H54 (cell line): ENCODE measurements around the gene GPR55.

ENCODE experiments used
- DNase-seq: peaks from one replicate; pipeline ENCODE4 v3.0.0; 2011; ENCODE audit warnings: low spot score, mixed read lengths; ENCODE audit not compliant: insufficient read length
- FAIRE-seq: peaks from 3 replicates; lab custom pipeline; 2011; peaks lifted over from hg19 to GRCh38; lab: Jason Lieb, UNC
- POLR2A ChIP-seq: IDR thresholded peaks from 2 replicates; pipeline ENCODE4 v1.6.1; 2011; ENCODE audit warnings: low read depth, mild to moderate bottlenecking, low read length

GPR55 gene

DNA sequence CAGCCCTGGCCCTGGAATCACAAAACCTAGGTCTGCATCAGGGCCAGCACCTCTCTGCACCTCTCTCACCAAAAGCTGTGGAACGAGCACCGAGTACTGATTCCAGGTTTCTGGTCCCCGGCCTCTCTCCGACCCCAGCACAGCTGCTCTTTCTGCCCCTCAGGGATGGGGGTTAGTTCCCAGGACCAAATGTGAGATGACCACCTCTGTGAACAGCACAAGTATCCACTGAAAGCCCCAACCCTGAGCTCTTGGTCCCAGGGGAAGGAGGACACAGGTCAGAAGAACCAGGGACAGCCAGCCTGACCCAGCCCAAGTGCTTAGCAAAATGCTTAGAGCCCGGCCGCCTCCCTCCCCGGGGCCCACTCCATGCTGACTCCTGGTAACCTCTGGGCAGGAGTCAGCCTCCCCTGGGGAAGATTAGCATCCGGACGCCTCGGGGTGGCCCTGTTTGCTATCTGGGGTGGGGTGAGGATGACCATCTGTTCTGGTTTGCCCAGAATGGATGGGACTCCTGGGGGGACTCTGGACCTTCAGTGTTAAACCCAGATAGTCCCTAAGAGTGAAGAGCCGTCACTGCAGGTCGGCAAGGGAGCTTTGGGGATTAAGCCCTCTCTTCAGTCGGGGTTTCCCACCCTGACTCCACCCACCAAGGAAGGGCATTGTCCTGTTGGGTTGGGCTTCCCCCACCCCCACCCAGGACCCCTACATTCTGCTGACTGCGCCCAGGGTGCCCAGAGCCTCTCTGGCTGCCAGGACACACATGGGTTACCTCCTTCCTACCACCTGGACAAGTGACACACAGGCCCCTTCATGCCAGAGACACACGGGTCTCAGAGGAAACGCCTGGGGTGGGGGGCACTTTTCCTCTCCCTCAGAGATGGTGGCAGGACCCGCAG is 9.4 kb upstream of the GPR55 start:
- DNase-seq (no peak), FAIRE-seq (no peak)
- TF ChIP-seq POLR2A = no peak

DNA sequence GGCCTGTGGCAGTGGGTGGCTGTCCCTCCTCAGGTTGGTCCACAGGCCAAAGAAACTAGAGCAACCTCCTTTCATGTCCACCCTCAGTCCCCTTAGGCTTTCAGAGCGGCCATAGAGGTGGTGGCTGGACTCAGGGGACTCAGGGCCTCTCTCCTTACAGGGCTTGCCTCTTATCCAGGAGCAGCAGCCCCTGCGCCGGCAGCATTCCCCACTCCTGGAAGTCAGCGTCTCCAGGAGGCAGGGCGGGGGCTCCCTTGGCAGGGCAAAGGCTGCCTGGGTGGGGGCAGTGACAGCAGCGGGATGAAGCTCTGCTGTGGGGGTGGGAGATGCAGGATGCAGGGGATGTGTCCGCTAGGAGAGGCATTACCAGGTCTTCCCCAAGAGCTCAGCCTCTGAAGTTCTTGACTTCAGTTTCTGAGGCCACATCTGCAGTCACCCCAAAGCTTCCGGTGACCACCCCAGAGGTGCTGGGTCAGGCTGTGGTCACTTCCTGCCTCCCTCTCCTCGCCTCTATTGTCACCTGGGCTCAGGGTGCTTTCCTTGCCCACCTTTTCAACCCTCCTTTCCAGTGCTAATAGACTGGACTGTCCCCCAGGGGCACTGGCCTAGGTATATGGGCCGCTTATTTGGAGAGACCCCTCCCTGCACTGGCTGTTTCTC is 8.6 kb upstream of the GPR55 start:
- FAIRE-seq (no peak), DNase-seq (no peak)
- no peak for TF ChIP-seq POLR2A

DNA sequence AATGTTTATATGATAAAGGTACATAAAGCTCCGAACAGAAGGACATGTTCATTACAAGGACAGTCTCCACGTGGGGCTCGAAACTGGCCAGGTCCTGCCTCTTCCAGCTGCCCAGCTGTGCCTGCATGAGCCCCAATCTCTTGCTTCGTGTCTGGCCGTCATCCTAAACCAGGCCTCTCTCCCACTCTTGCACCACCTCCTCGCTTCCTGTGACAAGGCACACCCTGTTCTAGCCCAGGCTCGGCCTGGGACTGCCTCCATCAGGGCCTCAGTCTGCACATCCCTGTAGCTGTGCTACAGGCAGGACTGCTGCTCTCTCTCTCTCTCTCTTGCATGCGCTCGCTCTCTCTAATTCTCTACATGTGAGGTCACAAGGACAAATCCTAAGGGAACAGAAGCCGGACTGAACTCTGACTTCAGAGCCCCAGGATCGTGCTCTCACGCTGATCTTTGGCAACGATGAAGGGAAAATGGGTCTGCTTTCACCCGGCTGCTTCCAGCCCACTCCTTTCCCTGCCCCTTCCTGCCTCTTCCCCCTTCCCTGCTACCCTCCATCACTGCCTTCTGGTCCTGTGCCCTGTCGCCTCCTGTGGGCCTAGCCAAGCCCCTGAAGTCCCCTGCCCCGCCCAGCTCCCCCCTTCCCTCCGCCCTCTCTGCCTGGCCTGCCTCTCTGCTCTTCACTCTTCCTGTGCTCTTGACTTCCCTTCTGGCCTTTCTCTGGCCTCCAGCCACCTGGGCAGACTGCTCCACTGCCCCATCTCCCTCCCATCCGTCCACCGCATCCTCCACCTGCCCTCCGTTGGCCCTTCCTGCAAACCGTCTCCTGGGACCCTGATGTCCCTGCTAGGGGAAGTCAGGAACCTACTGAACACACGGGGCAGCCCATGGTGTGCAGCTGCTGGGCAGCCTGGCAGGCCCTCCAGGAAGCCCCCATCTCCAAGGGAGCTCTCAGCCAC is 7.8 kb upstream of the GPR55 start:
- FAIRE-seq (no peak), DNase-seq (no peak)
- TF ChIP-seq POLR2A = no peak

DNA sequence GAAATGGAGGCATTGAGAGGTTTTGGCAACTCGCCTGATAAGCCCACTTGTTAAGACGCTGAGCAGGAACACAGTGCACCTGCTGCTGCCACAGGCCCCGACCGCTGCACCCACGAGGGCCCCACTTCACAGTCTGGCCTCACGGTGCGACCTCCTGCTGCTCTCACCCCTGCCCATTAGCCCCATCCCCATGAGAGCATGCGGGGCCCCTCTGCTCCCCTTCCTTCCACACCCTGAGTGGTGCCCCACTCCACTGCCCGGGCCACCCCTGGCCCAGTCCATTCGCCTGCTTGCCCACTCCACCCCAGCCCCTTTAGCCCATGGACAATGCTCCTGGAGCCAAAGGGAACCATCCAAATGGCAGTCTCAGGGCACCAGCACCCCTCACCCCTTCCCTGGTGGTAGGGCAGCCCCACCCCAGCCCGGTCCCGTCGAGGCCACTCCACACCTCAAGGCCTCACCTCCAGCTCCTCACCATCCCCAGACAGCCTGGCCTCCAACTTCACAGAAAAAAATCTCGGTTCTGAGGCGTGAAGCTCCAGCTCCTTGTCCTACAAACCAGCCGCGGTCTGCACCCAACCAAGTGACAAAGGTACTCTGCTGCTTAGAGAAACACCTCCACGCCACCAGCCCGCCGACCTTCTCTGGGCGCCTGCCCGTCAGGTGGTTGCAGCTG is 6.7 kb upstream of the GPR55 start:
- TF ChIP-seq POLR2A = no peak

DNA sequence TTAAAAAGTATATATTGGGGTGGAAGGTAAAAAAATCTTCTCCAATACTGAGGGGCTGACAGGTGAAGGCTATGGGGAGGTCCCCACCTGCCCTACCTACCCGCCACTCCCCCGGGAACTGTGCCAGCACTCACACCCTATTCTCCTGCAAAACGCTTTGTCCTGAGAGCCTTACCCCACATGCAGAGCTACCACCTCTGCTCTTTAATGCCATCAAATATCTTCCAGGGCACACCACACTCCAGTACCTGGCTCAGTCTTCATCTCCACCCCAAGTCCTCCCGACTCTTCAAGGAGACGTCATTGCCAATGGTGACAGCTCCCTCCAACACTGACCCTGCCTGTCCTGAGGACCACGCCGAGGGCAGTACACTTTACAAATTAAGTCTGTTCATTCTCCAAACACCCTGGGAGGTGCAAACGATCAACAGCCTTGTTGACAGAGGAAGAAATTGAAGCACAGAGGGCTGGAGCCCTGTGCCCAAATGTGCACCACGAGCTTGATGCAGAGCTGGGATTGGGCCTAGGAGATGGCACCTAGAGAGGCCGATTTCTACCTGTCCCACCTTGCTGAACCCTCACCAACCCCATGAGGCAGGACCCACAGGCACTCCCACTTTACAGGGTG is 6.0 kb upstream of the GPR55 start:
- DNase-seq (no peak), FAIRE-seq (no peak)
- no peak for TF ChIP-seq POLR2A

More for the DNA sequence above, 6.7 kb upstream of the GPR55 start:
- FAIRE-seq (no peak), DNase-seq (no peak)

DNA sequence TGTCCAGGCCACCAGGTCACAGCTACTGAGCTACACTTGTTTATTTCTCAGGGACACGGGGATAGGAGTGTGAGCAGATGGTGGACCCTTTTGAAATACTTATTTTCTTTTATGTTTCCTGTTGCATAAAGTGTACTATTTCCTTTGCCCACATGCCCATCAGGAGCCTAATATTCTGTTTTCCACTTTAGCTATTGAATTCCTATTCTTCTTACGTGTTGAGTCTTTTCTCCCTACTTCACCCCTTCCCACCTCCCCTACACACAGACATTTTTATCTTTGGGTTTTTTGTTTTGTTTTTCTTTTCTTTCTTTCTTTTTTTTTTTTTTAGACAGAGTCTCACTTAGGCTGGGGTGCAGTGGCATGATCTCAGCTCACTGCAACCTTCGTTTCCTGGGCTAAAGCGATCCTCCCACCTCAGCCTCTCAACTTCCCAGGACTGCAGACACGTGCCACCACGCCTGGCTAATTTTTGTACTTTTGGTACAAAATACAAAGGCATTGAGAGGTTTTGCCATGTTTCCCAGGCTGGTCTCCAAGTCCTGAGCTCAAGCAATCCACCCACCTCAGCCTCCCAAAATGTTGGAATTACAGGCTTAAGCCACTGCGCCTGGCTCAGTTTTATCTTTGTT is 5.2 kb upstream of the GPR55 start:
- no peak for TF ChIP-seq POLR2A
- no peak for FAIRE-seq
- DNase-seq = no peak

DNA sequence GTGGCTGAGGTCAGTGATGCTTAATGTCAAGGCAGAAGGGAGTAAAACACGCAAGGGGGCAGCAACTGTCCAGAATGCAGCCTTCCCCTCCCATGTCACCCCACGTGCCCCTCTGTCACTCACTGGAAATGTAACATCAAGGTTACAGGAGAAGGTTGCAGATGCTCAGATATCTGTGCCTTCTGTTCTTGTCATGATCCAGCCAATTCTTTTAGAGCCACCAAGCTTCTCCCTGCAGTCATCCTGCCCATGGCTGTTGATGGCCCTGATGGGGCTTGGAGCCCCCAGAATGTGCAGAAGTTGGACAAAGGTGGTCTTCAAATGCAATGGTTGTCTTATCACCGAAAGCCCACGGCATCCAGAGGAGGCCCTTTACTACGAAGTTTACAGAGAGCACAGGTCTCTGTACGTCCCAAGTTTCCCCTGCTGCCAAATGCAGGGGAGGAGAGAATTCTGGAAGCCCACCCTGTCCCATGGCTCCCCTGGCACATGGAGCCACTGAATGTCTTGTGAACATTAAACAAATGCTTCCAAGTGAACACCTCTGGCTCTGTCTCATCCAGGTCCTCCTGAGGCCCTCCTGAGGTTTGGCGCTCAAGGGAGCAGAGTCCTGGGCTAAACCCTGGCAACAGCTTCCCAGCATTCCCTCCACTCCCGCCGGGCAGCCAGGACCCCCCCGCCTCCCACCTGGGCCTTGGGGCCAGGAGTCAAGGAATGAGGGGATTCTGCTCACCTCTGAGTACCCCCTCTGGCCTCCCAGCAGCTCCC is 4.5 kb upstream of the GPR55 start:
- FAIRE-seq (no peak), DNase-seq (no peak)
- TF ChIP-seq POLR2A = no peak

DNA sequence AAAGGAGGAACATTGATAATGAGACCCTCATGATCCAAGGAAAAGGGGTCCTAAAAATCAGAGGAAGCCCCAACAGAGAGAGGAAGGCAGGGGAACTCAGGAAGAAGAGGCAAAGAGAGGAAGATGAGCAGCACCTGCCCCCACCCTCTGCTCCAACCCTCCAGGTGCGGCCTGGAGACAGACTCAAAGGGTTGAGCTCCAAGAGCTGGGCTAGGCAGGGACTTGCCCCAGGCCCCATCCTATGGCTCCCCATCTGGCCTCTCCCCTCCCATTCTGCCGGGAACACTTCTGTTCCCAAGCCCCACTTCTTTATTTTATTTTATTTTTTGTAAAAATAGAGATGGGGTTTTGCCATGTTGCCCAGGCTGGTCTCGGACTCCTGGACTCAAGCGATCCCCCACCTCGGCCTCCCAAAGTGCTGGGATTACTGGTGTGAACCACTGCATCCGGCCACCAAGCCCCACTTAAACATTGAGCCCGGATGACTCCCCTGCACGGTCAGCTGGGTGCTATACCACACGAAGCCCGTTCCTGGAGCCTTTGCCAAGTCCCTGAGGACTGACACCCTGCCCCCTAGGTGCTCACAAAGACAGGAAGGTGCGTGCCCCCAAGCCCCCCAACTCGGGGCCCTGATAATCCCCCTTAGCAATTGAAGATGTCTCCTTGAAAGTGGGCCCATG is 3.8 kb upstream of the GPR55 start:
- no peak for TF ChIP-seq POLR2A
- DNase-seq (no peak), FAIRE-seq (no peak)

DNA sequence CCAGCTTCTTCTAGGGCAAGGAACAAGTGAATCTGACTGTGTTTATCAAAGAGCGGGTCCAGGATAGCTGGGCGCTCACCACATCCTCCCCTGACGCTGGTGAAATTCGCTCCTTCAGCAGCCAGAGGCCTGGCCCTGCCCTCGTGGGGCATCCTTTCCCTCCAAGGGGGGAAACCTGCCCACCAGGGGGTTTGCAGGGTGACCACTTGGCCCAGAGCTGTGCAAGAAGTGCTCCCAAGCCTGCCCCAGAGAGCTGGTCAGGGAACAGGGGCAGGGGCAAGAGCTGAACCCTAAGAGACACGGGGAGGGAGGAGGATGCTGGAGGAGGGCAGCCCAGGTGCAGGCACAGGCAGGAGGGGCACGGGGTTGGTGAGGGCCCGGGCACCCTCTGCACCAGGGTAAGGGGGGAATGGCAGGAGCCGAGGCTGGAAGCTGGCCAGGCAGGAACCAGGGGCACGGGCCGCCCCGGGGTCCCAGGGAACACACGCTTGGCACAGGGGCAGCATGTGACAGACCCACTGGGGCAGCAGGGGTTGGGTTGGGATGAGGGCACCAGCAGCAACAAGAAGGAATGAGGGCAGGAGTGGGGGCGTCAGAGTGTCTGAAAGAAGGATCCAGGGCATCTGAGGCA is 2.8 kb upstream of the GPR55 start:
- no peak for FAIRE-seq
- DNase-seq = no peak
- no peak for TF ChIP-seq POLR2A

DNA sequence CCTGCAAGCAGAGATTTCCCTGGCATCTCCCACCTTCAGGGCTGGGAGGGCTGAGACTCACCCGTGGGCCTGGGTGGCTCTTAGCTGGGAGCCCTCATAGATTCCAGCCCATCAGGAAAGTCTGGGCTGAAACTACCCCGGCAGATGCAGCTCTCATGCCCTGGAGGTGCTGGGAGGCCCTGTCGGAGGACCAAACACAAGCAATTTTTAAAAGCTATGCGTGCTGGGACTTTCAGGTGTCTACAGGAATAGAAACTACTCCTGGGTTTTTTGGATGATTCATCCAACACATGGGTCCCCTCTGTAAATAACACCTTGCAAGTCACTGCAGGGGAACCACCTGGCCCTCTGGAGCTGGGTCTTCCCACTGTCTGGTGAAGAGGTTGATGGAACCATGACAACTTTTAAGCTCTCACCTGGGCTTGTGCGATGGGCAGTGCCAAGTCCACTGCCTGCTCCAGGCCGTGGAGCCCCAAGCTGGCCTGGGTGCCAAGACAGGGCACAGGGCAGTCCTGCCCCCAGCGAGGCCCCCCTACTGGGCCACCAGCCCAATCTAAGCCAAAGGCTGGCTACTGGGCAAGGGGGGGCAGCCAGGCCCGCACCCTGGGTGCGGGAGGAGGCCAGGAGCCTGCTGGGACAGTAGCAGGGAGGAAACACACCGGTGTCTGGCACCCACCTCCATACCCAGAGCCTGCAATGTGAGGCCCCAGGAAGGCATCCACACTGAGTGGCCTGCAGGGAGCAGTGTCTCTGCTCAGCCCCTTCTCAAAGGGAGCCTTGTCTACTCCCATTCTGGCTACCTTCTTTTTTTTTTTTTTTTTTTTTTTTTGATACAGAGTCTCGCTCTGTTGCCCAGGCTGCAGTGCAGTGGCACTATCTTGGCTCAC is 1.1 kb upstream of the GPR55 start:
- TF ChIP-seq POLR2A = no peak
- DNase-seq (no peak), FAIRE-seq (no peak)
